ENCODE results near the gene LHFPL5. TPM values are rescaled to one million over a fixed set of nuclear protein-coding genes. Genes with fewer than 3 reads are reported as not detected.

Gene LHFPL5
- total RNA-seq, 1 donor from 2014 or later, result 0.12 TPM

DNA sequence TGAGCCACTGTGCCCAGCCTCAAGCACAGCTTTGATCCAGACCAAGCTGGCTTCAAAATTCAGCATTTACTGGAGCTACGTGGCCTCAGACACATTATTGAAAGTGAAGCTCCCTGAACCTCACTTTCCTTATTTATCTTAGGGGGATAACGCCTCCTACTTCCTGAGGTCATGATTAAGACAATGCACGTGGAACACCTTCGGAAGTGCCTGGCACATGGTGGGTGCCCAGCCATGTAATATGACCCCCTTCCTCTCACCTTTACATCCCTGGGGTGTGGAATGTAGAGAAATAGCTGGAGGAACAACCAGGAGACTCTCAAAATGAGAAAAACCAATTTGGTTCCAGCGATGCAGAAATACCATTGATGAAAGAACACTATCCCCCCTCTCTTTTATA is 6.4 kb upstream of the LHFPL5 start:
- TF ChIP-seq, protein P1, sequence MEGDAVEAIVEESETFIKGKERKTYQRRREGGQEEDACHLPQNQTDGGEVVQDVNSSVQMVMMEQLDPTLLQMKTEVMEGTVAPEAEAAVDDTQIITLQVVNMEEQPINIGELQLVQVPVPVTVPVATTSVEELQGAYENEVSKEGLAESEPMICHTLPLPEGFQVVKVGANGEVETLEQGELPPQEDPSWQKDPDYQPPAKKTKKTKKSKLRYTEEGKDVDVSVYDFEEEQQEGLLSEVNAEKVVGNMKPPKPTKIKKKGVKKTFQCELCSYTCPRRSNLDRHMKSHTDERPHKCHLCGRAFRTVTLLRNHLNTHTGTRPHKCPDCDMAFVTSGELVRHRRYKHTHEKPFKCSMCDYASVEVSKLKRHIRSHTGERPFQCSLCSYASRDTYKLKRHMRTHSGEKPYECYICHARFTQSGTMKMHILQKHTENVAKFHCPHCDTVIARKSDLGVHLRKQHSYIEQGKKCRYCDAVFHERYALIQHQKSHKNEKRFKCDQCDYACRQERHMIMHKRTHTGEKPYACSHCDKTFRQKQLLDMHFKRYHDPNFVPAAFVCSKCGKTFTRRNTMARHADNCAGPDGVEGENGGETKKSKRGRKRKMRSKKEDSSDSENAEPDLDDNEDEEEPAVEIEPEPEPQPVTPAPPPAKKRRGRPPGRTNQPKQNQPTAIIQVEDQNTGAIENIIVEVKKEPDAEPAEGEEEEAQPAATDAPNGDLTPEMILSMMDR (conservative IDR thresholded peaks at IDR 0.05; ENCODE audit: low read depth, low read length), result no peak
- no peak for DNase-seq (ENCODE audit: low read depth)
- H3K4me3 ChIP-seq (ENCODE audit: low read depth, low read length), result no peak overlapping the region

DNA sequence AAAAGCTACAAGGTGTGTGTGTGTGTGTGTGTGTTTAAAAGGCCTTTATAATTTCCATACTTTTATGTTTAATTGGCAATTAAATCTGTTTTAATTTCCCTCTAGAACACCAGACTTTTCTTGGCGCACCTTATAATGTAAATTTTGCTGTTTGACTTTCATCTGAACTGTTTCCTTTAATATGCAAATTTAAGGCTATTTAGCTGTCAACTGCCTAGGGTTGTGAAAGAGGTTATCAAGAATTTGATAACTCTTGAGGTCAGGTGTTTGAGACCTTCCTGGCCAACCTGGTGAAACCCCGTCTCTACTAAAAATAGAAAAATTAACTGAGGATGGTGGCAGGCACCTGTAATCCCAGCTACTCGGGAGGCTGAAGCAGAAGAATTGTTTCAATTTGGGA is 4.0 kb upstream of the LHFPL5 start:
- TF ChIP-seq, protein P1 (conservative IDR thresholded peaks at IDR 0.05; ENCODE audit: low read depth, low read length), result no peak
- no peak overlapping the region for H3K4me3 ChIP-seq (ENCODE audit: low read depth, low read length)
- DNase-seq (ENCODE audit: low read depth), result no peak

DNA sequence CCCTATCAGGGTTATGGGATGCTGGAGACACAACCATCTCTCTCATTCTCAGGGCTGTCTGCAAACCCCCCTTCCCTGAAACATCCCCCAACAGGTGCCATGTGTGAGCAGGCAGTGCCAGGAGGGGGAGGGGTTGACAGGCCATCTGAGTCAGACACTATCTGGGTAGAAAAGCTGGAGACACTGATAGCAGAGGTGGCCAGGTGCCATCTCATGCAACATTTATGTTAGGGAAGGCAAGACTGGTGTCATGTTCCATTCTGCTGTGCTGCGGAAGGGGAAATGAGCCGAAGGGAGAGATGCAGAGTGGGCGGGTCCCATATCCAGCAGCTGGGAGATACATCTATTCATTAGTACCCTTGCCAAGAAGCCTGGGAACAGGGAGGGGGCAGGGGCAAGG is 3.5 kb downstream of the LHFPL5 start:
- DNase-seq (ENCODE audit: low read depth), result no peak
- TF ChIP-seq, protein P1 (conservative IDR thresholded peaks at IDR 0.05; ENCODE audit: low read depth, low read length), result no peak
- H3K4me3 ChIP-seq (ENCODE audit: low read depth, low read length), result no peak overlapping the region

DNA sequence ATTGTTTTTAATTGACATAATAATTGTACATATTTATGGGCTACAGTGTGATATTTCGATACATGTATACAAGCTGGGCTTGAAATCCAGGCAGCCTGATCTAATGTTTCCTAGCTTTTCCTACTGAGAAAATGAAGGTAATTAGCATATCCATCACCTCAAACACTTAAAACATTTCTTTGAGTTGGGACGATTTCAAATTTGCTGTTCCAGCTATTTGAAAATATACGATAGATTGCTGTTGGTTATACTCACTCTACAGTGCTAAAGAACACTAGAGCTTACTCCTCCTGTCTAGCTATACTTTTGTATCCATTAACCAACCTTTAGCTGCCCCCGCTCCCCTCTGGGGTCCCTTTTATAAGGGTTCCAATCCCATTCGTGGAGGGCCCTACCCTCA is 4.7 kb downstream of the LHFPL5 start:
- TF ChIP-seq, protein P1 (conservative IDR thresholded peaks at IDR 0.05; ENCODE audit: low read depth, low read length), result no peak
- no peak overlapping the region for H3K4me3 ChIP-seq (ENCODE audit: low read depth, low read length)
- no peak for DNase-seq (ENCODE audit: low read depth)

DNA sequence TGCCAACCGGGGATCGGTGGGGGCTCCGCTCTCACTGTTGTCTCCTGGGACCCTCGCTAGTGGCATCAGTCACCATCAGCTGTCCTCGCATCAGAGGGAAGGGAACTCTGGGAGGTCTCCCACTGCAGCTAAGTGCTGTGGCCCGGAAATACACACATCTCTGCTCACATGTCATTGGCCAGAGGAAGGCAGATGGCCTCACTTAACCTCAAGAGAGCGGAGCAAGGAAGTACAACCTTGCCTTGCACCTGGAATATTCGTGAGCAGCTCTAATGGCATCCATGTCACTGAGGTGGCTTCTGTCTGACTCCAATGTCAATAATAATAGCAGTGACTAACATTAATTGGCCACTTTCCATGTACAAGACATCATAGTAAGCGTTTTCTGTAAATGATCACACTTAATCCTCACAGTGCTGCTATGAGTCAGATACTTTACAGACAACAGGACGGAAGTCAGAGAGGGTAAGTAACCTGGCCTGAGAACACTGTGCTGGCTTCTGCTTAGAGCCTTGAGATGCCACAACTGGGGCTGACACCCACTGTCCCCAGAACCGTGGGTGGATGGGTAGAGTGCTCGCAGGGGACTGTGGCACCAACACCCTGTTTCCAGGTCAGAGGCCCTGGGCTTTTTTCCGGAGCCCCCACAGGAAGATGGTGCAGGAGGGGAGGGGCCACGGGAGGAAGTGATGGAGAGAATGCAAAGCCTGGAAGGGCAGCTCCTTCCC is 6.0 kb downstream of the LHFPL5 start:
- TF ChIP-seq, protein P1 (conservative IDR thresholded peaks at IDR 0.05; ENCODE audit: low read depth, low read length), result no peak
- H3K4me3 ChIP-seq (ENCODE audit: low read depth, low read length), result peak overlapping the region; percentile 14

DNA sequence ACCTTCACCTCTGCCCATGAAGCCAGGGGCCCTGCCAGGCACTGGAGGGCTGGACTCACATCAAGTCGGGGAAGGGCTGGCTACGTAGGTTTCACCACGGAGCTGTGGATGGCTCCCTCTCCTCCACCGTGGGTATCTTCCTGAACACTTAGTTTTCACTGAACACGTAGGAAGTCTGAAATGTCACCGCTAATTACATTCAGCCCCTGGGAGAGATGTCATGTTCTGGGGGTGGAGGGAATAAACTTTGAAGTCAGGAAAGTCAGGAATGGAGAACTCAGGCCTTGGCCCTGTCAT is 6.5 kb downstream of the LHFPL5 start:
- DNase-seq (ENCODE audit: low read depth), result no peak
- peak overlapping the region; percentile 14 for H3K4me3 ChIP-seq (ENCODE audit: low read depth, low read length)
- TF ChIP-seq, protein P1 (conservative IDR thresholded peaks at IDR 0.05; ENCODE audit: low read depth, low read length), result no peak

More for the DNA sequence above, 6.0 kb downstream of the LHFPL5 start:
- DNase-seq (ENCODE audit: low read depth), result peak; percentile 86

DNA sequence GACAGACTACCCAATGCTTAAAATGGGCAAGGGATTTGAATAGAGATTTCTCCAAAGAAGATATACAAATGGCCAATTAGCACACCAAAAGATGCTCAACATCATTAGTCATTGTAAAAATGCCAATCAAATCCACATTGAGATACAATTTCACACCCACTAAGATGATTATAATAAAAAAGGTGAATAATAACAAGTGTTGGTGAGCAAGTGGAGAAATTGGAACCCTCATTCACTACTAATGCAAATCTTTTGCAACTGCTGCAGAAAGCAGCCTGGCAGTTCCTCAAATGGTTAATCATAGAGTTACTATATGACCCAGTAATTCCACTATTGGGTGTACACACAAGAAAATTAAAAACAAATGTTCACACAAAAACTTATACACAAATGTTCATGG is 12.4 kb downstream of the LHFPL5 start:
- TF ChIP-seq, protein P1 (conservative IDR thresholded peaks at IDR 0.05; ENCODE audit: low read depth, low read length), result no peak
- DNase-seq (ENCODE audit: low read depth), result no peak

More for the DNA sequence above, 12.4 kb downstream of the LHFPL5 start:
- H3K4me3 ChIP-seq (ENCODE audit: low read depth, low read length), result no peak overlapping the region

Data from epithelial cell of proximal tubule (primary cell).